VCaP (cell line): Measurements from ENCODE around the gene ITGB6.
A peak's percentile ranks its signal among the peaks of the same experiment; 100 is the strongest.

Source experiments
- H3K27ac ChIP-seq: fragments of 450-650 bp; 2 replicates; pipeline ENCODE4 v1.5.1; 2017
- CTCF ChIP-seq: fragments of 450-650 bp; conservative IDR thresholded peaks from 2 replicates; pipeline ENCODE4 v1.5.1; 2017; ENCODE audit warnings: mild to moderate bottlenecking, moderate library complexity

Gene ITGB6

DNA sequence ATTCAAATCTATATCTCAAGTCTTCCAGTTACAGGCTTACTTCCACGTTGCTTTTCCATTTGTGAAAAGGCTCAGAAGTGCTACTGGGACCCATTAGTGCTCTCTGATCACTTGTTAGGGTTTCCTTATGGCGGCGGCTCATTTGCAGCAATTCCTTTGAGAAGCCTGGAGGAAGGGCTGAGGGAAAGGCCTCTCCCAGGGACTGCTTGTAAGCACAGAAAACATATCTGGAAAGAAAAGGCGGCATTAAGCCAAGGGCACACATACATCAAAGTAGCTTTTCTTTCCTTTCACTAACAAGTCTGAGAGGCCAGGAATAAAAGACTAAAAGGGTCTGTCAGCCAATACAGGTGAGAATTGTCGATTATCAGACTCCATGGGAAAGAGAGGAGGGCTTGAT, 39.4 kb upstream of the ITGB6 start:
- no peak overlapping the region for H3K27ac ChIP-seq
- no peak for TF ChIP-seq CTCF

DNA sequence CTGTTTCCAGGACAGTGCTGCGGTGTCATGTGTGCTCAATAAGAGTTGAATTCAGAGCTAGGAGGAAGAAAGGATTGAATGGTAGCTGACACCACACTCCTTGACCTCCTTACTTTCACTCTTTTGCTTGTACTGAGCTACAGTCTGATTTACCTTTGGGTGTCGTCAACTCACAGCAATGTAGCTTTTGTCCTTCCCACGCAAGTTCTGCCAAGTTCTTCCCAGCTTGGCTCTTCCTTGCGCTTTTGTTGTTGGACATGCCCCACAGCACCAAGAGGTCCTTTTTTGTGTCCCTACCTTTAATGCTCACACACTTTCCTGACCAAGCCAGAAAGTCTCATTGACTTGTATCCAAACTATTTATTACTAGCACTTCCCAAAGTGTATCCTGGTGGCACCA, 38.3 kb upstream of the ITGB6 start:
- TF ChIP-seq CTCF: no peak
- H3K27ac ChIP-seq: no peak overlapping the region

DNA sequence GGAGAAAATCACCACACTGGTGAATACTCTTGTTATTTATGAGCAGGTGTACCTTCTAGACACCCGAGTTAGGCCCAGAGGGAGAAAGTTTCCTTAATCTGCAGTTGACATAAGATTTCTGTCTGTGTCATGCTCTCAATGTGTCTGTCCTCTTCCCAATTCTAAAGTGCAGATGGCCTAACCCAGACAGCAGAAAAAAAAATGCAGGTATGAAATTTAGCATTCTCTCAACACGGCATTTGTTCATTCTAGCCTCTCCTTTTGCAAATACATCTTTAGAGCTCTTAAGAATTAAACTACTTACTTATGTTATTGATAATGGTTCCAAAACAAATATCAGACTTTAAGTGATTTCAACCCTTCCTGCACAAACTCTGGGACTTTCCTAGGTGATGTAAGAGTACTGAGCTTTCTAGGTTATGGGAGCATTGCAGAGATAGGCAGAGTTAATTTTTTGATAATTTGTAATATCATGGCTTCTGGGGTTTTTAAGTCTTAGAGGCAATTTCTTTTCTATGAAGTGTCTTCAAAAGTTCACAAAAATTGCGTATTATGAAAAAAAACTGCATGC, 32.9 kb upstream of the ITGB6 start:
- no peak overlapping the region for H3K27ac ChIP-seq
- no peak for TF ChIP-seq CTCF

GRCh38 chr2:160229591-160229990, 29.5 kb upstream of the ITGB6 start:
- H3K27ac ChIP-seq: peak overlapping the region; percentile 54
- TF ChIP-seq CTCF: no peak

GRCh38 chr2:160228141-160228917, 28.3 kb upstream of the ITGB6 start:
- H3K27ac ChIP-seq: no peak overlapping the region

DNA sequence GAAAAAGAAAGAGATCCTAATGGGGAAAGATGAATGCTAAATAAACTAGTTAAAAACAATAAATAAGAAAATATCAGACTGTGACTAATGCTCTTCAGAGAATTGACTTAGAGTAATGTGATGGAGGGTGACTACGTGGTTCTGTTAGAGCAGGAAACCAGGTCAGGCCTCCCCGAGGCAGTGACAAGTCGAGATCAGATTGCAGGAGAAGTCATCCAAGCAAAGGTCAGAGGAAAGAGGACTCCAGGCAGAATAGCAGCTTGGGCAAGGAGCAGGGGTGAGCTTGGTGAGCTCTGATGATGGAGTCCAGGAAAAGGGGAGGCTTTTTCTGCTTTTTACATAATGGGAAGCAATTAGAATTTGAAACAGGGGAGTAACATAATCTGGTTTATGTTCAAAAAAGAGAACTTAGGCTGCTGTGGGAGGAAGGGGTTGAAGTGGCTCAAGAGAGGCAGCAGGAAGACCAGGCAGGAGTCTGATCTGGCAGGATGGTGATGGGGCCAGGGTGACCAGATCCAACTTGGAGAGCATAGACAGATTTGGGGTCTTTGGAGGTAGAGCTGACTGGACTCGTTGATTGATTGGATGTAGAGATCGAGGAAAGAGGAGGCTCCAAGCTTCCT, 27.3 kb upstream of the ITGB6 start:
- TF ChIP-seq CTCF: no peak
- H3K27ac ChIP-seq: no peak overlapping the region

More at GRCh38 chr2:160228141-160228917, 28.3 kb upstream of the ITGB6 start:
- TF ChIP-seq CTCF: no peak

- TF ChIP-seq CTCF: no peak
- H3K27ac ChIP-seq: no peak overlapping the region
These were observed 26.3 kb upstream of the ITGB6 start for GRCh38 chr2:160226367-160226766.
